Stimulated activated CD8-positive, alpha-beta memory T cell treated with anti-CD3 and anti-CD28 coated beads, Interleukin-15, amount 100 ng/mL, for 4 hours (primary cell): Measurements from ENCODE around the gene SPECC1.
"Not testable (repeated sequence)": the region's sequence is repeated elsewhere in the genome, so short reads cannot be mapped to it uniquely, and the experiment has no call there.

Experiments used
- DNase-seq, 2 donors: peaks; one replicate each; pipeline ENCODE4 v3.0.0-alpha.2; 2020; ENCODE audit warnings: low read depth in 2 of 2

The SPECC1 gene

DNA sequence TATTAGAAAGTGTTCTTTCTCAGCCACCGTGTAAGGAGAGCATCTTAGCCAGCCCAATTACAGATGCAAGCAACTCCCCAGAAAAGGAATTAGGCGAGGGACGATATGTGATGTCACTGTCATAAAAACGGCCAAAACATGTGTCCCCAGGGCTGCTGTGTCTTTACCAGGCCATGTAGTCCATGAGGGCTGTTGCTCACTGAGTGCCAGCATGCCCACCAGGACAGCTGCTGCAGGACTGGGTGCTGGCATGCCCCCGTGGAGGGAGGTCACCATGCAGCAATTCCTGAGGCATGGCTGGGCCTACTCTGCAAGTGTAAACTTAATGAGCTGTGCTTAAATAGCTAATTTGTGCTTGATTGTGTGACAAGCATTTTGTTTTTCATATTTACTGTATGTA is 301.3 kb downstream of the SPECC1 start:
- DNase-seq: no peak

DNA sequence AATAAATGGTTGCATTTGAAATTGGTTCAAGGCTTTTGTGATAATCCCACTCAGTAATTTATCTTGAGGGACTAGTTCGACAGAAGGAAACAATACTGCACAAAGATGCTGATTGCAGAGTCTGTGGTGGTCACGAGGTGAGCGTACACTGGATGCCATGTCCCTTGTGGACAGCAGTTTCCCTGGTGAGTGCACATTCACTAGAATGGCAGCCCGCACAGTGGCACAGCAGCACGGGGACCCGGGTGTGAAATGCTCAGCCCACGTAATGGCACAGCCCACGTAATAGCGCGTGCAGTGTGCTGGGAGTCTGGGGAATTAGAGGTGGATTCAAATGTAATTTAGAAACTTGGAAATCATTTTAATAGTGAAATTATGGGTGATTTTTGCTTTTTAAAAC is 304.1 kb downstream of the SPECC1 start:
- DNase-seq: no peak

DNA sequence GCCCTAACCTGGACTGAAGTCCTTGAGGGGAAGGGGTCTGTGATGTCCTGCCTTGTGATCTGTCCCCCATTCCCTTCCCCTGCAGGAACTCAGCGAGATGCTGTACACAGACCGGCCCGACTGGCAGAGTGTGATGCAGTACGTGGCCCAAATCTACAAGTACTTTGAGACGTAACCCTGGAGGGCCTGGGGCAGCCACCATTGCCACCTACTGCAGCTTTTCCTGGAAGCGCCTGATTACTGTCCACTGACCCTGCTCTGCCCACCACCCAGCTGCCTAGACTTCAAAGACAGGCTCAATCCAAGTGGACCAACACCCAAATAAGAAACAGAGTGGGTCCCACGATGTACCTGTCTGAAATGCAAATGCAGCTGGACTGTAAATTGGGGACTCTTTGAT is 304.7 kb downstream of the SPECC1 start:
- DNase-seq: no peak

DNA sequence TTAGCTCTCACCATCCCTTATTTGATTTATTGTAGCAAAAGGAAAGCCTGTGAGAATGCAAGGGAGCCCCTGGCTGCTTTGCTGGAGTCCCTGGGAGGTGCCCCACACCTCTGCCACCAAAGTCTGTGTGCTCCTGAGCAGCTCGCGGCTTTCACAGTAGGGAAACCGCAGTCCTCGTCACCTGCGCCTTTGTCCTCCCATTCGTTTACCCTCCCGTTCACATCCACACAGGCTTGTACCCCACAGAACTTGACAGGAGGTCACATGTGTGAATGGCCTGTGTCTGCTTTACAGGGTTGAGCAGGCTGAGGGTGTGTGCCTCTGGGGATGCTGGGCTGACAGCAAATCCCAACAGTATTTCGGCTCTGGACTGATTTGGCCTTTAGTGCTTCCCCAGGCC is 305.7 kb downstream of the SPECC1 start:
- DNase-seq: no peak

DNA sequence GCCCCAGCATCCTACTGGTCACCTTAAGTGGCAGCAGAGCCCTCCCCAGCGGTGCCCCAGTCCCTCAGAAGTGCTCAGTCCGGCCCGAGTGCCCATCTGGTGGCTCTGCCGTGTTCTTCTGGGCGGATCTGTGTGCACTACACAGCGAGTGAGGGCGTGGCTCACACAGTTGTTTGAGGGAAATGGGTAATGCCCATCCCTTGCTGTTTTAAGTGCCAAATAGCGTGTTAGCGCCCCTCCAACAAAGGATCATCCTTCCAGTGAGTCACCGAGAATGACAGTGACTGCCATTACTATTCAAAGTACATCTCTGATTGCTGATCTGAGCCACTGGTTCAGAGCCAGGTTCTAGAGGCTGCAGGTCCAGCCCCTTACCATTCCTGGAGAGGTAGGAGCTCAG is 306.2 kb downstream of the SPECC1 start:
- no peak for DNase-seq

DNA sequence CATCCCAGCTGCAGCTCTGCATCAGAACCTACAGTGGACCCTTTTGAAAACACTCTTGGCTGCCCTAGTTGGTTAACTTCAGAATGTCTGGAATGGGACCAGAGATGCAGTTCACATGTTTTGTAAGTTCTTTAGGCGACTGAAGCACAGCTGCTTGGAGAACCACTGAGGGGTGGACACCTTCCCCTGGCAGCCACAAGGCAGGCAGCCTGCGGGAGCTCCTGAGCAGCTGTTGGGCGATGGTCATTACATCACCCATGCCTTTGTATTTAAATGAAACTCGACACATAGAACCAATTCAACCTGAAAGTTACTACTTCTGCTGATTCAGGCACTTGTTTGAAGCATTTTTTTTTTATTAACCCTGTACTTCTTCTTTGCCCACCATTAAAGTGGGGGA is 306.7 kb downstream of the SPECC1 start:
- DNase-seq: no peak

DNA sequence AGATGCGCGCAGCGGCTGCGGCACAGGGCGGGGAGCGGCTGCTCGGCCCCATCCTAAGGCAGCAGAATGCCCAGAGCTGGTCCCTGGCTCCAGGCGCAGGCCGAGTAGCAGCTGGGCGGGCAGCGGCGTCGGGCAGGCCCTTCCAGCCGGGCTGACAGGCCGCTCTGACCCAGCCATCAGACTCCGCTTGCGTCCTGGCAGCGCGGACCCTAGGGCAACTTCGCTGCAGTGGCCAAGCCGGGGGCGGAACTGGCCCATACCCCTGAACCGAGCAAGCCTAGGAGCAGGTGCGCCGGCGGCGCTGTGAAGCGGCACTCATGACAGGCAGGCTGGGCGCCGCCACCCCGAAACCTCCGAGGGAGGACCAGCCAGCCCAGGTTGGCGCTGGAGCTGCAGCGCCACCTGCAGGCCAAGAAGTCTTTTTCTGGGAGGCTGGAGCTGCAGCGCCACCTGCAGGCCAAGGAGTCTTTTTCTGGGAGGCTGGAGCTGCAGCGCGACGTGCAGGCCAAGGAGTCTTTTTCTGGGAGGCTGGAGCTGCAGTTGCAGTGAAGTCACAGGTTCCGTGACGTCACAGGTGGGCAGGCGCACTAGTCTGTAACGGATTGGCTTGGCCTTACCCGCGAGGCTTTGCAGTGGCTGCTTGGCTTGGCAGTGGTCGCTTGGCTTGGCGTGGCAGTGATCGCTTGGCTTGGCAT is 311.5 kb downstream of the SPECC1 start:
- peak; percentile 54 to 55 for DNase-seq

DNA sequence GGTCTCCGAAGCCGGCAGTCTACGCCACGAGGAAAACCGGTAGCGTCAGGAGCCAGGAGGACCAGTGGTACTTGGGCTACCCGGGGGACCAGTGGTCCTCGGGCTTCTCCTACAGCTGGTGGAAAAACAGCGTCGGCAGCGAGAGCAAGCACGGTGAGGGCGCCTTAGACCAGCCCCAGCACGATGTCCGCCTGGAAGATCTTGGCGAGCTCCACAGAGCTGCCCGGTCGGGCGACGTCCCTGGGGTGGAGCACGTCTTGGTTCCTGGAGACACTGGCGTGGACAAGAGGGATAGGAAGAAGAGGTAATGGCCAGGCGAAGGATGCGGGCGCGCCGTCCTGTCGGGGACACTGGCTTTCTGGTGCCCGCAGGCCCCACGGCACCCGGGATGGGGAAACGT is 312.2 kb downstream of the SPECC1 start:
- DNase-seq: not testable (repeated sequence)

DNA sequence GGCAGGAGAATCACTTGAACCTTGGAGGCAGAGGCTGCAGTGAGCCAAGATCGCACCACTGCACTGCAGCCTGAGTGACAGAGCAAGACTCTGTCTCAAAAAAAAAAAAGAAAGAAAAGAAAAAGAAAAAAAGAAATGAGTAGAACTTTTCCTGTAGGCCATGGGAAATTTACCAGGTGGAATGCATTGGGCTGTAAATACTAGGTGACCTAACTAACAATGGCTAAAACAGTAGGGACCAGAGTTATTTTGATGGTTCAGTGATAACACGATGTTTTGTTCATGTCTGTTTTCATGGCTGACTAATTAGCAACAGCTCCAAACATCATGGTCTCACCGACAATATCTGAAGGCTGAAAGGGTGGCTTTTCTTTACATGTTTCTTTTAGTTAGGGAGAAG is 318.6 kb downstream of the SPECC1 start:
- DNase-seq: not testable (repeated sequence)

DNA sequence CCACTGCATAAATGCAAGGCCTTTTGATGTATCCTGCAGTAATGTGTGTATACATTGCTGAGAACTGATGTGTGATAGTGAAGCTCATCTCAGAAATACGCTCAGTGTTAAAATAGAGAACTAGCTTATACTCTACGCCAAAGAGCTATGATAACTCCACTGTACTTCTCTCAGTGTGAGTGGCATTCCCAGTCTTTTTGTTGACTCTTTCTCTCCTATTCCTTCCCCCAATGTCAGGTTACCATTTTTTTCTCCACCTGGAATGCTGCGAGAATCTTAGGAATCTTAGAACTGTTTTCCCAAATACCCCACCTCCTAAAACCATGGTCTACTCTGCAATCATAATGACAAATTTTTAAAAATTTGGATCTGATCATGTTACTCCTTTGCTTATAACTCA is 342.2 kb downstream of the SPECC1 start:
- DNase-seq: not testable (repeated sequence)

DNA sequence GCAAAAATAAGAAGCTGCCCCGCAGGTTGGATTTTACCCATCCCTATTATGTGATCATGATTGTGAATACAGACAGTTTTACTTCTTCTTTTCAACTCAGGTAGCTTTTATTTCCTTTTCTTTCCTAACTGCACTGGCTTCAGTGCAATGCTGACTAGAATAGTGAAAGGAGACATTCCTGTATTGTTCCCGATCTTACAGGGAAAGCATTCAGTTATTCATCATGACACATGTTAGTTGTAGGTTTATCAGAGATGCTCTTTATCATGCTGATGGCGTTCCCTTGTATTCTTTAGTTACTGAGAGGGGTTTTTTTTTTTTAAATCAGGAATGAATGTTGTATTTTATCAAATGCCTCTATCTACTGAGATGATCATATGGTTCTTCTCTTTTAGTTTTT is 343.4 kb downstream of the SPECC1 start:
- not testable (repeated sequence) for DNase-seq

DNA sequence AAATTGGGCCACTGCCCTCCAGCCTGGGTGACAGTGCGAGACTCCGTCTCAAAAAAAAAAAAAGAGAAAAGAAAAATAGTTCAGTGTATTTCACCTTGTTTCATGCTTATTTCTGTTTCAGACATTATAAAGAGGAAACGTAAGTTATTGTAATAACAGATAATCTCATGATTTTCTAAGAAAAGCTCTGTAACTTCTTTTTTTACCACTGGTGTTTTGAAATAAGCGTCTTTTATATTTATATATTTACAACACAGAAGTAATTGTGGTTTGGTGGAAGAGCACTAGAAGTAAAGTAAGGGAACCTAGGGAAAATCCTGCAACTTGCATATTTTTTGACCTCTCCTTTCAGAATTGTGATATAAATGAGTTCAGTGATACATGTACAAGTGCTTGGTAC is 354.7 kb downstream of the SPECC1 start:
- not testable (repeated sequence) for DNase-seq
